GM12891 (cell line): ENCODE measurements around the gene ULK3.

ENCODE experiments used
- POLR2A ChIP-seq: IDR thresholded peaks from 2 replicates; pipeline ENCODE4 v1.6.1; 2011; ENCODE audit warnings: low read depth, low read length, control low read depth
- POLR2AphosphoS5 ChIP-seq: IDR thresholded peaks from 2 replicates; pipeline ENCODE4 v1.6.1; 2011; ENCODE audit warnings: low read depth, low read length, control low read depth
- SPI1 ChIP-seq: IDR thresholded peaks from 2 replicates; pipeline ENCODE4 v1.6.1; 2011; ENCODE audit warnings: low read depth, low read length, control low read depth
- TAF1 ChIP-seq: IDR thresholded peaks from 2 replicates; pipeline ENCODE4 v1.6.1; 2011; ENCODE audit warnings: low read depth, low read length, control low read depth

DNA sequence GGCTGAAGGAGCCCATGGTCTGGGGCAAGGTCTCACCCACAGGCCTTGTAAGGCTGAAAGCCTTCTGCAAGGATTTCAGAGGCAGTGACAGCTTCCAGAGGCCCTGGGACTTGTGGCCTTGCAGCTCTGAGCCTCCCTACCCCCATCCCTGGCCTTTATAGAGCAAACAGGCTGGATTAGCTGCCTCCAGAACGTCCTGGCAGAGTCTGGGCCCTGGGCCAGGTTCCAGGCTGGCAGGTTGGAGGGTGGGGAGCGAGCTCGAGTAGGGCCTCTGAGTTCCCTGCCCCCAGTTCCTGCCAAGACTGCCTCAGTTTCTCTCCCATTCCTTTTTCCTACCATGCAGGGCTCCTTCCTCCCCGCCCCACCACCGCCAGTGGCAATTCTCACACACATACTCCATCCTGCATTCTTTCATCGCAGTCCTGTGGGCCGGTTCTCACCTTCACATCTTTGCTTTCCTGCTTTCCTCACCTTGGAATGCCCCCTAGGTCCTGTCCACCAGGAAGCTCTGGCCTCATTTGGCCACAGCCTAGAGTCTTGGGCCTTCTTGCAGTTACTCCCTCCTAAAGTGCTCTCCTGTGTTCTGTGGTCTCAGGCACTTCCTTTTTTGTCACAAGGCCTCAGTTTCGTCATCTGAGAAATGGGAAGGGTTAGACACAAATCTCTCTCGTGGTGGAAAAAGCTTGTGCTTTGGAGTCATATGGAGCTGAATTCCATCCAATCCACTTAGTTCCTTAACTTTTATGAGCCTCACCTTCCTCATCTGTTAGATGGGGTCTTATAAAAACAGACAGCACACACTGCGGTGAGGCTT lies 27.6 kb downstream of the ULK3 start:
- no peak for TF ChIP-seq POLR2A
- no peak for TF ChIP-seq POLR2AphosphoS5
- TF ChIP-seq TAF1, result no peak
- peak; percentile 74 for TF ChIP-seq SPI1
